Kidney (tissue), 14 donors: ENCODE measurements around the gene TTLL11. TPM values are rescaled to one million over a fixed set of nuclear protein-coding genes. Genes with fewer than 3 reads are reported as not detected.

Experiments used
- DNase-seq, 5 donors: peaks; one replicate each; pipeline ENCODE4 v3.0.0-alpha.2; 2013 to 2020
- FAIRE-seq: peaks from 2 replicates; lab custom pipeline; 2012; peaks lifted over from hg19 to GRCh38; lab: Jason Lieb, UNC
- H3K27ac ChIP-seq, 2 donors: one replicate each; pipeline ENCODE4 v1.7.0; 2013; ENCODE audit warnings: low read depth in 2 of 2, low read length in 2 of 2, inconsistent platforms in 1 of 2
- H3K27me3 ChIP-seq: one replicate; pipeline ENCODE4 v1.7.1; 2013; ENCODE audit warnings: low read length, inconsistent platforms; ENCODE audit not compliant: control insufficient read depth, insufficient read depth
- H3K36me3 ChIP-seq, 3 donors: one replicate each; pipeline versions ENCODE4 v1.7.0 to v1.7.1; 2013; ENCODE audit warnings: low read length in 3 of 3, control low read depth in 1 of 3, inconsistent platforms in 1 of 3; ENCODE audit not compliant: insufficient read depth in 3 of 3, control insufficient read depth in 2 of 3
- H3K4me1 ChIP-seq, 3 donors: one replicate each; pipeline versions ENCODE4 v1.7.0 to v1.7.1; 2013; ENCODE audit warnings: low read length in 3 of 3, inconsistent platforms in 1 of 3, low read depth in 1 of 3; ENCODE audit not compliant: control insufficient read depth in 2 of 3, insufficient read depth in 2 of 3
- H3K4me3 ChIP-seq, 3 donors: one replicate each; pipeline versions ENCODE4 v1.7.0 to v1.8.1; 2013; ENCODE audit warnings: low read length in 3 of 3, control low read depth in 1 of 3, inconsistent platforms in 1 of 3
- H3K9ac ChIP-seq, 3 donors: one replicate each; pipeline versions ENCODE4 v1.7.0 to v1.7.1; 2013; ENCODE audit warnings: low read length in 3 of 3, control low read depth in 1 of 3, inconsistent platforms in 1 of 3
- H3K9me3 ChIP-seq, 3 donors: one replicate each; pipeline versions ENCODE4 v1.7.0 to v1.7.1; 2013; ENCODE audit warnings: low read length in 3 of 3, control low read depth in 1 of 3, inconsistent platforms in 1 of 3; ENCODE audit not compliant: control insufficient read depth in 2 of 3, insufficient read depth in 1 of 3
- CTCF ChIP-seq: IDR thresholded peaks from 3 replicates; pipeline ENCODE4 v1.5.1; 2012; ENCODE audit warnings: mild to moderate bottlenecking, moderate library complexity, borderline replicate concordance; ENCODE audit not compliant: insufficient read depth; ENCODE audit errors: extremely low read depth
- intact Hi-C: fragments of 100-400 bp; cut with DNase I; formaldehyde crosslinking; loops from one replicate; pipeline ENCODE4 v1.11.1; 2022
- polyA plus RNA-seq: library from polyadenylated mRNA; stranded (reverse); fragments of 350-450 nt; fragmentation: Illumina TruSeq; extraction: RNeasy Lipid Tissue Mini Kit (QIAGEN cat#74804); gene quantifications from one replicate; pipeline ENCODE4 v1.2.3, GENCODE V29; 2014; ENCODE audit warnings: low read depth, low replicate concordance; ENCODE audit not compliant: insufficient read depth
- total RNA-seq: library from RNA; stranded (reverse); fragmentation: NEBNext Ultra II Directional; extraction: Animal tissue kit (Norgen Biotek cat#: 25700); gene quantifications from one replicate; pipeline ENCODE4 v1.2.1, GENCODE V29; 2021
- donor health status: control.
- donor health status: control.
- donor health status: control.
- donor health status: control.
- donor health status: control.
- donor health status: DM: yes; HTN: yes; CAD: no.
- donor health status: Normal renal cell carcinoma (clear cell type).

Gene TTLL11
- total and polyA plus RNA-seq, 2 donors from 2014 or later, result 2.3 to 10.0 TPM

GRCh38 chr9:121892706-121893105 lies 200.4 kb downstream of the TTLL11 start:
- FAIRE-seq, result no peak
- no peak for TF ChIP-seq CTCF
- DNase-seq, result no peak
- H3K36me3 ChIP-seq, result peaks cover 0 to 6% (median 0%) of the 10 kb centered on the region in 3 donors
- no peak overlapping the region for H3K9ac ChIP-seq
- H3K27me3 ChIP-seq, result peaks cover 2% of the 10 kb centered on the region
- intact Hi-C loops, result no loop called here
- peaks cover 0 to 2% (median 0%) of the 10 kb centered on the region in 3 donors for H3K4me1 ChIP-seq
- no peak overlapping the region for H3K27ac ChIP-seq
- no peak overlapping the region for H3K4me3 ChIP-seq
- H3K9me3 ChIP-seq, result peaks cover 0 to 4% (median 0%) of the 10 kb centered on the region in 3 donors

GRCh38 chr9:121890746-121891145 lies 202.4 kb downstream of the TTLL11 start:
- Histone ChIP-seq H3K36me3 (peaks cover 0 to 6% (median 0%) of the 10 kb centered on the region in 3 donors), H3K27ac (no peak overlapping the region), H3K27me3 (peaks cover 2% of the 10 kb centered on the region), H3K9me3 (peaks cover 0 to 4% (median 0%) of the 10 kb centered on the region in 3 donors), H3K4me3 (no peak overlapping the region), H3K9ac (no peak overlapping the region), H3K4me1 (peaks cover 3 to 5% (median 4%) of the 10 kb centered on the region in 3 donors)
- TF ChIP-seq CTCF, result no peak
- DNase-seq, result no peak
- no peak for FAIRE-seq
- intact Hi-C loops, result no loop called here

GRCh38 chr9:121889990-121890563 lies 203.0 kb downstream of the TTLL11 start:
- Histone ChIP-seq H3K4me3 (no peak overlapping the region), H3K9ac (no peak overlapping the region), H3K36me3 (no peaks in the 10 kb centered on the region), H3K9me3 (no peaks in the 10 kb centered on the region), H3K27me3 (no peaks in the 10 kb centered on the region), H3K27ac (no peak overlapping the region), H3K4me1 (peaks cover 4 to 10% (median 6%) of the 10 kb centered on the region in 3 donors)
- no peak for TF ChIP-seq CTCF
- intact Hi-C loops, result no loop called here
- DNase-seq (no peak), FAIRE-seq (no peak)

- intact Hi-C loops, result no loop called here
- H3K36me3 ChIP-seq, result no peaks in the 10 kb centered on the region
- FAIRE-seq (no peak), DNase-seq (no peak)
- no peaks in the 10 kb centered on the region for H3K9me3 ChIP-seq
- H3K27me3 ChIP-seq, result no peaks in the 10 kb centered on the region
- H3K4me3 ChIP-seq, result no peak overlapping the region
- H3K4me1 ChIP-seq, result peaks cover 9 to 25% (median 13%) of the 10 kb centered on the region in 3 donors
- H3K9ac ChIP-seq, result no peak overlapping the region
- H3K27ac ChIP-seq, result no peak overlapping the region
- TF ChIP-seq CTCF, result no peak
Observed at GRCh38 chr9:121888438-121888775, 204.7 kb downstream of the TTLL11 start.
